Epithelial cell of esophagus (primary cell): ENCODE results near the gene ZNF579.

ENCODE experiments used
- DNase-seq: peaks from one replicate; pipeline ENCODE4 v3.0.0; 2010; ENCODE audit warnings: low read depth
- H3K4me3 ChIP-seq: 2 replicates; pipeline ENCODE4 v1.5.1; 2011; ENCODE audit warnings: mild to moderate bottlenecking, low read length, control low read depth
- TF ChIP-seq, protein P1 (sequence below): IDR thresholded peaks from 2 replicates; pipeline ENCODE4 v1.5.1; 2011; ENCODE audit warnings: low read depth, mild to moderate bottlenecking, low read length, control low read depth, inconsistent platforms; ENCODE audit not compliant: insufficient read depth; ENCODE audit errors: missing control alignments

ZNF579 gene

DNA sequence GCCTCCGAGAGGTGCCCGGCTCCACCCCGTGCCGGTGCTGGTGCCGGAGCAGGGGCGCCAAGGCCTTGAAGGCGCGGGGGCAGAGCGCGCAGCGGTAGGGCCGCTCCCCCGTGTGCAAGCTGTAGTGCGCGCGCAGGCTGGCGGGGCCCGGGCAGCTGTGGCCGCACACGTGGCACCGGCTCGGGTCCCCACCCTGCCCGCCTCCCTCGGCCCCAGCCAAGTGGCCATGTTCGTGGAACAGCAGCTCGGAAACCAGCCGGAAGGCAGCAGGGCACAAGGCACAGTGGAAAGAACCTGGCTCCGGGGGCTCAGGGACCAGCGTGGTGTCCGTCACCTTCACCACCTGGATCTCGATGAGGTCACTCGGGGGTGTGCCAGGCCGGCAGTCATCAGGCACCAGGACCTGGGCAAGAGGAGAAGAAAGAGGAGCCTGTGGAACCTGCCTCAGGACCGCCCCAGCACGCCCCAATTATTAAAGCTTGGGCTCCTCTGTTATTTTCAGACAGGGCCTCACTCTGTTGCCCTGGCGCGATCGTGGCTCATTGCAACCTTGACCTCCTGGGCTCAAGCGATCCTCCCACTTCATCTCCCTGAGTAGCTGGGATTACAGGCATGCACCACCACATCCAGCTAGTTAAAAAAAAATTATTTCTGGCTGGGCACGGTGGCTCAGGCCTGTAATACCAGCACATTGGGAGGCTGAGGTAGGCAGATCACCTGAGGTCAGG lies 41.8 kb upstream of the ZNF579 start:
- no peak overlapping the region for H3K4me3 ChIP-seq
- TF ChIP-seq, protein P1, sequence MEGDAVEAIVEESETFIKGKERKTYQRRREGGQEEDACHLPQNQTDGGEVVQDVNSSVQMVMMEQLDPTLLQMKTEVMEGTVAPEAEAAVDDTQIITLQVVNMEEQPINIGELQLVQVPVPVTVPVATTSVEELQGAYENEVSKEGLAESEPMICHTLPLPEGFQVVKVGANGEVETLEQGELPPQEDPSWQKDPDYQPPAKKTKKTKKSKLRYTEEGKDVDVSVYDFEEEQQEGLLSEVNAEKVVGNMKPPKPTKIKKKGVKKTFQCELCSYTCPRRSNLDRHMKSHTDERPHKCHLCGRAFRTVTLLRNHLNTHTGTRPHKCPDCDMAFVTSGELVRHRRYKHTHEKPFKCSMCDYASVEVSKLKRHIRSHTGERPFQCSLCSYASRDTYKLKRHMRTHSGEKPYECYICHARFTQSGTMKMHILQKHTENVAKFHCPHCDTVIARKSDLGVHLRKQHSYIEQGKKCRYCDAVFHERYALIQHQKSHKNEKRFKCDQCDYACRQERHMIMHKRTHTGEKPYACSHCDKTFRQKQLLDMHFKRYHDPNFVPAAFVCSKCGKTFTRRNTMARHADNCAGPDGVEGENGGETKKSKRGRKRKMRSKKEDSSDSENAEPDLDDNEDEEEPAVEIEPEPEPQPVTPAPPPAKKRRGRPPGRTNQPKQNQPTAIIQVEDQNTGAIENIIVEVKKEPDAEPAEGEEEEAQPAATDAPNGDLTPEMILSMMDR, result no peak
- no peak for DNase-seq

DNA sequence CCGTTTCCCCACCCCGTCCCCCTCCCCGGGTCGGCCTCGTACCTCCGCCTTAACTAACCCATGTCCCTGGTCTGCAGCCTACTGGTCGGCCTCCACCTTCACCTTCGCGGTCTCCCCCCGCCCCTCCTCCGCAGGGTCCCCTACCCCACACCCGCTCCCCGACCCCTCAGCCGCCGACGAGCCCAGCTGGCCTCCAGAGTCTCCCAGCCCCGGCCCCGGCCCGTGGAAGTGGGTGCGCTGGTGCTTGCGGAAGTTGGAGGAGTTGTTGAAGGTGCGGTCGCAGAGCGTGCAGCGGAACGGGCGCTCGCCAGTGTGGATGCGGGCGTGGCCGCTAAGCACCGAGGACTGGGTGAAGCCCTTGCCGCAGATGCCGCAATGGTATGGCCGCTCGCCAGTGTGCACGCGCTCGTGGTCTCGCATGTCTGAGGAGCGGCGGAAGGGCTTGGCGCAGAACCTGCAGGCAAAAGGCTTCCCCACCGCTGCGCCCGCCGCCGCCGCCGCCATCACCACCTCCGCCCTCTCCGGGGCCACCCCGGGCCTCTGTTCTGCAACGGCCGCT lies 41.1 kb upstream of the ZNF579 start:
- DNase-seq, result no peak
- no peak overlapping the region for H3K4me3 ChIP-seq
- TF ChIP-seq, protein P1, result no peak

DNA sequence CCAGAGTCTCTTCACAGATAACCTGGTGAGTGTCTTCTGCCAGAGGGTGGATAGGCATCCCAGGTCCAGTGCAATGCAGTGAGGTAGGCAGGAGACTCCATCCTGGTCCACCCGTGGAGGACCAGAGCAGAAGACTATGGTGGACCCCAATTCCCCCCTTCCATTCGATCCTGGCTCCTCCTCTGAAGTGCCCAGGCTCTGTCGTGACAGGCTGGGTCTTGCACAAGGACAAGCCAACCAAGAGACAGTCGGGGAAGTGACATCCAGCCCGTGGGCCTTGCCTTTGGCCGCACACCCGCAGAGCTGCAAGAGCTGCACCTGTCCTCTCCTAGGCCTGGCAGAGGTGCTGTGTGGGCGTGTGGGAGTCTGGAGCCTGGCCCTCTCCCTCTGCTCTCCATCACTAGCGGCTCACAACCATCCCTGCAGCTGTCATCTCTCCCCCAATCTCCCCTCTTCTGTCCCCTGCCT lies 40.6 kb upstream of the ZNF579 start:
- TF ChIP-seq, protein P1, result no peak
- H3K4me3 ChIP-seq, result no peak overlapping the region
- DNase-seq, result no peak

DNA sequence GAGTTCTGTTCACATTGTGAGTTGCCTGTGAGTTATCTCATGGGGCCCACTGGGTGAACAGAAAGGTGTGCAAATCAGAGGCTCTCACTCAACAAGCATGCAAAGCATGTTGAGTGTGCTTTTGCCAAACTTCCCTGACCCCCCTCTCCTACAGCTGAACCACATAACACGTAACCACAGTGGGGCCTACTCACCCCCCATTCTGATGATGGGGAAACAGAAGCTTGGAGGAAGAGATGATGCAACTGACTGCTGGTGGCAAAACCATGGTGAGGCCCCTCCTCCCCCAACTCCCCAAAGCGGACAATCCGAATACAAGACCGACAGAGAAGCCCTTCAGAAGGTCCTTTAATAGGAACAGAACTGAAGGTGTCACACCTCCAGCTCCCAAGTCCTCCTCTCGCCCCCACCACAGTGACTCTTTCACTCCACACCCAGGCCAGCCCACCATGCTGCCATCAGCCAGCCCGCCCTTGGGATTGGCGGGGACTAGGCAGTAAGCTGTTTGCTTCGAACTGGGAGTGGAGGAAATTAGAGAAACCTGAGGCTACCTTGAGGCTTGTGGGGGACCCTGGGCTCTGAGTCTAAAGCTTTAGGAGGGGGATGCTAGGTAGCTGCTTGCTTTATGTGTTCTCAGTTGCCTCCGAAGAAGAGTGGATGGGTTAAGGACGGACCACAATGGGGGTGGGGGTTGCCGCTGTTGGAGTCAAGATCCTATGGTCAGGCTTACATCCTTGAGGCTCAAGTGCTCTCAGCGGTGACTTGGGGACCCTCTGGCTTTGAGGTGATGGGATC lies 40.0 kb upstream of the ZNF579 start:
- no peak for DNase-seq
- no peak overlapping the region for H3K4me3 ChIP-seq
- TF ChIP-seq, protein P1, result no peak

DNA sequence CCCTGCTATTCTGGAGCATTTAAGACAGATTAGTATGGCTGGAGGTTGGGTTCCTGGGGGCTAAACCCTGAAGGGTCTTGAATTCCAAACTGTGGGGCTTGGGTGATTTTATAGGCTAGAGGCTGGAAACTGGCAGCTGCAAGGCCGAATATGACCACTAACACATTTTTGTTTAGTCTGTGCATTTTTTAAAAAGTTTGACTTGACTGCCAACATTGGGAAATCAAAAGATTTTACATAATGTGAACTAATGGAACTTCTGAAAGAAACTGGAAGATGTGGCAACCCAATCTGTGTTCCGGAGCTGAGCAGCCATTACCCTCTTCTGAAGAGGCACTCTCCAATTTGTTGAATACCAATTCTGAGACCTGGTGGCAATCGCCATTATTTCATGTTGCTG lies 38.6 kb upstream of the ZNF579 start:
- no peak for DNase-seq
- TF ChIP-seq, protein P1, result no peak
- no peak overlapping the region for H3K4me3 ChIP-seq

DNA sequence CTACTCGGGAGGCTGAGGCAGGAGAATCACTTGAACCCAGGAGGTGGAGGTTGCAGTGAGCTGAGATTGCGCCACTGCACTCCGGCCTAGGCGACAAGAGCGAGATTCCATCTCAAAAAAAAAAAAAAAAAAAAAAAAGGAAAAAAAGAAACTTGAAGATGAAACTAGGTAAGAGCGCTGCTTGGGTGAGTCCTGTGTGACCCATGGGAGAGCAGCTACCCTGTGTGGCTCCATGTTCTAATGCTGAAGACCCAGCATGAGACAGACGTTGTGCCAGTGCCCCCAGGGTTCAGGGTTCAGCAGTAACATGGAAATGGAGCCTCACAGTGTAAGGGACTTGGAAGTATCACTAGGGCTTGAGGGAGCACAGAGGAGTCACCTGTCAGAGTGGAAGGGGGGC lies 37.8 kb upstream of the ZNF579 start:
- DNase-seq, result no peak
- TF ChIP-seq, protein P1, result no peak
- no peak overlapping the region for H3K4me3 ChIP-seq
